GM18505 (cell line): Measurements from ENCODE around the gene VWCE.

Source experiments
- ATAC-seq: cut with Tn5 transposase; IDR thresholded peaks from one replicate; pipeline ENCODE4 v1.9.1; 2021; ENCODE audit not compliant: unreplicated experiment
- POLR2A ChIP-seq: IDR thresholded peaks from 4 replicates; pipeline ENCODE4 v1.6.1; 2011; ENCODE audit warnings: borderline replicate concordance; ENCODE audit not compliant: insufficient read depth, insufficient read length; ENCODE audit errors: extremely low read depth

VWCE gene

GRCh38 chr11:61281581-61282250 is 13.4 kb downstream of the VWCE start:
- no peak for ATAC-seq

GRCh38 chr11:61280883-61281580 is 14.1 kb downstream of the VWCE start:
- no peak for TF ChIP-seq POLR2A
- ATAC-seq: no peak

More at GRCh38 chr11:61281581-61282250, 13.4 kb downstream of the VWCE start:
- no peak for TF ChIP-seq POLR2A

DNA sequence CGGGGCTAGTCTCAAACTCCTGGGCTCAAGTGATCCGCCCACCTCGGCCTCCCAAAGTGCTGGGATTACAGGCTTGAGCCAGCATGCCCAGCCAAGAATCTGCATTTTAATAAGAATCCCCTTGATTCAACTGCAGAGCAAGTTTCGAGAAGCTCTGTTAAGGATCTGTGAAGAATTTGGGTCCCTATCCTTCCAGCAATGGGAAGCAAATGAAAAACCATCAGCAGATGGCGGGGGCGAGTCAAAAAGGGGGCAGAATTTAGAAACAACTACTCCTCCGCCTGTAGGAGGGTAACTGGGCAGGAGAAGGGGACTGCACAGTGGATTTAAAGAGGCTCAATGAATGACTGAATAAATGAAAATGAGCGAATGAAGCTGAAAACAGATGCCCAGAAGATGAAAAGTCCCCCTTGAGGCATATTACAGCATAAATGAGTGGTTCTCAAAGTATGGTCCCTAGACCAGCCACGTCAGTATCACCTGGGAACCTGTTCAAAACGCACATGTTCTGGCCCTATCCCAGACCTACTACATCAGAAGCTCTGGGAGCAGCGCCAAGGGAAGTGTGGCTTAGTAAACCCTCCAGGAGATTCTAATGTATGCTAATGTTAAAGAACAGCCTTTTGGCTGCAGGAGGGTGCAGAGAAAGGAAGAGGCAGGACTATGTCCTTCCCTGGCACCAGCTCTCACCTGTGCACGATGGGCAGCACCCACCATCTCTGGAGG is 15.0 kb downstream of the VWCE start:
- ATAC-seq: no peak
- TF ChIP-seq POLR2A: no peak

- no peak for ATAC-seq
These were observed 17.1 kb downstream of the VWCE start for GRCh38 chr11:61278001-61278470.

DNA sequence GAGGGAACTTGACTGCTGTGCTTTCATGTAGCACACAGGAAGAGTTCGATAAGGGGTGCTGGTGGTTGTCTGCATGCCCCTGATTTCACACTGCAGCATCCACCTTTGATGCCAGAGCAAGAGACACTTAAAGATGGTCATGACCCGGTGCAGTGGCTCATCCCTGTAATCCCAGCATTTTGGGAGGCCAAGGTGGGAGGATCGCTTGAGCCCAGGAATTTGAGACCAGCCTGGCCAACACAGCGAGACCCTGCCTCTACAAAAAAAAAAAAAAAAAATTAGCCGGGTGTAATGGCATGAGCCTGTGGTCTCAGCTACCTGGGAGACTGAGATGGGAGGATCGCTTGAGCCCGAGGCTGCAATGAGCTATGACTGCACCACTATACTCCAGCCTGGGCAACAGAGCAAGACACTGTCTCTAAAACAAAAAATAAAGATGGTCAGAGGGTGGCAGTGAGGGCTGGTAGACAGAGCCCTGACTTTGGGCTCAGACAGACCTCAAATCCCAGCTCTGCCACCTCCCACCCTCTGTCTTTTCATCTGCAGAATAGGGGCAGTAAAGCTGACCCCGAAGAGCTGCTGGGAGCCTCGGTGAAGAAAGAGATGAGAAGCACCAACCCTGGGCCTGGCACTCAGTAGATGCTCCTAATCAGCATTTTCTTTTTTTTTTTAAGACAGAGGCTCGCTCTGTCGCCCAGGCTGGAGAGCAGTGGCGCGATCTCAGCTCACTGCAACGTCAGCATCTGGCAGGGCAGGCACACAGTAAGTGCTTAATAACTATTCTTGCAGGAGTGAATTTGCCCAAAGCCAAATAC is 17.7 kb downstream of the VWCE start:
- no peak for ATAC-seq
- no peak for TF ChIP-seq POLR2A

More at GRCh38 chr11:61278001-61278470, 17.1 kb downstream of the VWCE start:
- no peak for TF ChIP-seq POLR2A

DNA sequence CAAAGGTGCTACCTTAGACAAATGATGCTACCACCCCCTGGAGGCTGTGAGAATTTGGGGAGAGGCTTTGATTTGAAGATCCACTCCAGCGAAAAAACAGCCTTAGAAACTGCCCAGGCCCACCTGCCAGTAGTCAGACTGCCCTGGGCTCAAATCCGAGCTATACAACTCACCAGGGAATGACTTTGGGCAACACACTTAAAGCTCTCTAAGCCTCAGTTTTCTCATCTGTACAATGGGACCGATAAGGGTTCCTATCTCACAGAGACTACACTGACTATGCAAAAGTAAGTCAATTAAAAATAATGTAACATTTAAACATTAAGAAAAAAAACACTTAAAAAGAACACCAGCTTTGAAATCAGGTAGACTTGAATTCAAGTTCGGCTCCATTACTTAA is 19.9 kb downstream of the VWCE start:
- ATAC-seq: no peak
- TF ChIP-seq POLR2A: no peak

GRCh38 chr11:61274084-61274483 is 21.0 kb downstream of the VWCE start:
- no peak for TF ChIP-seq POLR2A
- no peak for ATAC-seq

DNA sequence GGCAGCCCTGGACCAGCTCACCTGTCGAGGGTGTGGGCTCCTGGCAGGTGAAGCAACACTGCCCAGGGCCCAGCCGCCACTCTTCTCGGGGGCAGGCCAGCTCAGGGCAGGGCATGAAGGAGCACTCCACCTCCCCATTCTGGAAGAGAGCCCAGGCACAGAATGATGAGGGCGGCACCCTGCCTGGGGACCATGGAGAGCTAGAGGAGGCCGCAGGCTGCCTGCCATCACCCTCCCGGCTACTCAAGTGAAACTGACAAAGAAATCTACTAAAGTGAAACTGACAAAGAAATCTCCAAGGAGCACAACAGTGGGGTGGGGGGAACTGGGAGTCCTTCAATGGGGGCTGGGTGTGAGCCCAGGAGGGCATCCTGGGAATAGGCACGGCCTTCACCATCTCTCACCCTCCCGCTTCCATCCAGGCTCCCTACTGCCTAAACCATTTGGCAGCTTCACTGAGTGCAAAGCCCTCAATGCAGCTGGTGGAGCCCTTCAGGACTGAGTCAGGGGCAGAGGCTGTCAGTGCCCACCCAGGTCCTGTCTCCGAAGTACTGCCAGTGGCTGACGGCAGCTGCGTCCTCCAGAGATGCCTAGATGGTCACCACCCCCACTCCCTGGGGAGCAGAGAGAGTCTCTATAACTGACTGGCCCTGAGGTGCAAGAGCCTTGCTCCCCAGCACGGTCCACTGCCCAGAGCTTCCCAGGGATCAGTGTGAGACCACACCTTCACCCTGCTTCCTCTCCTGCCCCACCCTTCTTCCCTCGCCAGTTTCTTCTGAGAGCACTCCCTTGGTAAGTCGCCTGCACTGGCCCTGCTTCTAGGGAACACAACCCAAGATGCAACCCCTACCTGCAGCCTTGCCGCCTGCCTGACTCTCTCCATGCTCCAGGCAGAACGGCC is 21.7 kb downstream of the VWCE start:
- ATAC-seq: no peak
- no peak for TF ChIP-seq POLR2A

DNA sequence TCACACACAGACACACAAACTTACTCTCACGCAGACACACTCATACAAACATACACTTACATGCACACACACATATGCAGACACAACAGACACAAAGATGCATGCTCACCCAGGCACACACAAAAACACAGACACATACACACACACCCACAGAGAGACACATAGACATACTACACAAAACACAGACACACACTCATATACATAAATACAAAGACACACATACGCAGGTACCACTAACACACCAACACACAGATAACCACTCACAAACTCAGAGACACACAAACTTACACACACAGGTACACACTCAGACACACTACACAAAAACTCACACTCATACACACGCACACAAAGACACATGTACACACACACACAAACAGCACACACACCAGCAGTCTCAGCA is 22.4 kb downstream of the VWCE start:
- TF ChIP-seq POLR2A: no peak
- no peak for ATAC-seq

GRCh38 chr11:61270354-61271076 is 24.6 kb downstream of the VWCE start:
- ATAC-seq: no peak
- no peak for TF ChIP-seq POLR2A

DNA sequence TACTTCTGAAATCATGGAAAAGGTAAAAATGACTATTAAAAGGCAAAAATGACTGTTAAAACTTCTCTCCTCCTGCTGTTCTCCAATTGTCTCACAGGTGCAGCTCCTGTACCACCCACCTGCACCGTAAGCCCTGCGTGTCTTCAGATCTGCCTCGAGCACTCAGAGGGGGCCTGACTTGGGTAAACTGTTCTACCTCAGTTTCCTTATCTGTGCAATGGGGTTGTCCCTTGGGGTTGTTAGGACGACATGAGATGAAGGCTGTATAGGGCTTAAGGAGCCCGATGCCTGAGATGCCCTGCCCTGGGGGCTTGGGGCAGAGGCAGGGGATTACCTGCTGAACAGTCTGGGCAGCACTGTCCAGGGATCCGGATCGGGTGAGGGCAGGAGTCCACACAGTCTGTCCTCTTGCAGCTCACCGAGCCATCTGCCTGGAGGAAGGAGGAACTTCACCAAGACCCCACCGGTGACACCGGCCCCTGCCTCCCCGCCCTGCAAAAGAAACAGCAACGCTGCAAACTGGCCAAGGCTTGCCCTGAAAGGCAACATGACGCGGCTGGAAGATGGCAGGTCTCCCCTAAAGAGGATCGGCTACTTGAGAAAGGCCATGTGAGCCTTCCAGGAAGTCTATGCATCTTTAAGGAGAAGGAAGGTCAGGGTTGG is 26.4 kb downstream of the VWCE start:
- no peak for TF ChIP-seq POLR2A
- no peak for ATAC-seq
